ENCODE results near the gene PHF13. TPM values are rescaled to one million over a fixed set of nuclear protein-coding genes. Genes with fewer than 3 reads are reported as not detected.

The PHF13 gene
- total and polyA plus RNA-seq, 9 donors = 11.0 to 32.4 (median 15.8) TPM

DNA sequence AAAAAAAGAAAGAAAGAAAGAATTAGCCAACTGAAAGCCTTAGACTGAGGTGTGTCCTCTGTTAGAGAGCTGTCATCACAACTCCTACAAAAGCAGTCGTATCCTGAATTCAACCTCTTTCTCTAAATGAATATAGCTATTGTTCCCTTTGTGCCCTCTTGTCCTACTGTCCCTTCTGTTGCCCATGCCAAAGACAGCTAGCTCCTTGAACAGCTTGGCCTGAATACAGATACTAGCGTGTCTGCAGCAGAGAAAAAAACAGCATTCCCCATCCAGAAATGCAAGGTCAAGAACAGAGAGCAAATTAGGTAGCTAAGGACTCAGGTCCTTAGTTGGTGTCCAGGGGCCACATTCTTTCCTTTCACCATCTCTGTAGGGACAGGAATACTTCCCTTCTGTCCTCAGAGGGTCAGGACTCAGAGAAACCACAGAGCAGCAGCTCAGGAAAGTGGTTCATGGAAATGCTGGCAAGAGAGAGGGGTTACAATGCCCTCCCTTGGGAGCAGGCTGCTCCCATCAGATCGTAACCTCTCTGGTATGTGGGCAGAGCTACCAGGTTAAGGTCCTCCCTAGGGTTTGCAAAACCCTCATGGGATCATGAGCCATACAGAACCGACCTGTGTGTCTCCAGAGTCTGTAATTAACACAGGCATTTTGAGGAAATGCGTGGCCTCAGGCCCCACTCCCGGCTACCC, 35.6 kb upstream of the PHF13 start:
- Histone ChIP-seq H3K9me3 (no peaks in the 10 kb centered on the region), H3K36me3 (no peaks in the 10 kb centered on the region), H3K27me3 (no peaks in the 10 kb centered on the region), H3K4me3 (no peak overlapping the region), H3K4me1 (ENCODE audit: insufficient read depth) (peaks cover 4% of the 10 kb centered on the region), H3K27ac (no peak overlapping the region)
- TF ChIP-seq POLR2A (IDR thresholded peaks at IDR 0.05) (no peak), EP300 (IDR thresholded peaks at IDR 0.05) (no peak)
- TF ChIP-seq, protein P1, sequence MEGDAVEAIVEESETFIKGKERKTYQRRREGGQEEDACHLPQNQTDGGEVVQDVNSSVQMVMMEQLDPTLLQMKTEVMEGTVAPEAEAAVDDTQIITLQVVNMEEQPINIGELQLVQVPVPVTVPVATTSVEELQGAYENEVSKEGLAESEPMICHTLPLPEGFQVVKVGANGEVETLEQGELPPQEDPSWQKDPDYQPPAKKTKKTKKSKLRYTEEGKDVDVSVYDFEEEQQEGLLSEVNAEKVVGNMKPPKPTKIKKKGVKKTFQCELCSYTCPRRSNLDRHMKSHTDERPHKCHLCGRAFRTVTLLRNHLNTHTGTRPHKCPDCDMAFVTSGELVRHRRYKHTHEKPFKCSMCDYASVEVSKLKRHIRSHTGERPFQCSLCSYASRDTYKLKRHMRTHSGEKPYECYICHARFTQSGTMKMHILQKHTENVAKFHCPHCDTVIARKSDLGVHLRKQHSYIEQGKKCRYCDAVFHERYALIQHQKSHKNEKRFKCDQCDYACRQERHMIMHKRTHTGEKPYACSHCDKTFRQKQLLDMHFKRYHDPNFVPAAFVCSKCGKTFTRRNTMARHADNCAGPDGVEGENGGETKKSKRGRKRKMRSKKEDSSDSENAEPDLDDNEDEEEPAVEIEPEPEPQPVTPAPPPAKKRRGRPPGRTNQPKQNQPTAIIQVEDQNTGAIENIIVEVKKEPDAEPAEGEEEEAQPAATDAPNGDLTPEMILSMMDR (IDR thresholded peaks at IDR 0.05) = no peak
- intact Hi-C loops (cut with DNase I) = no loop called here
- no peak for DNase-seq
- 77 to 79% (median 78%) methylated on average over 6 of the region's 6 CpGs for WGBS, 3 donors

DNA sequence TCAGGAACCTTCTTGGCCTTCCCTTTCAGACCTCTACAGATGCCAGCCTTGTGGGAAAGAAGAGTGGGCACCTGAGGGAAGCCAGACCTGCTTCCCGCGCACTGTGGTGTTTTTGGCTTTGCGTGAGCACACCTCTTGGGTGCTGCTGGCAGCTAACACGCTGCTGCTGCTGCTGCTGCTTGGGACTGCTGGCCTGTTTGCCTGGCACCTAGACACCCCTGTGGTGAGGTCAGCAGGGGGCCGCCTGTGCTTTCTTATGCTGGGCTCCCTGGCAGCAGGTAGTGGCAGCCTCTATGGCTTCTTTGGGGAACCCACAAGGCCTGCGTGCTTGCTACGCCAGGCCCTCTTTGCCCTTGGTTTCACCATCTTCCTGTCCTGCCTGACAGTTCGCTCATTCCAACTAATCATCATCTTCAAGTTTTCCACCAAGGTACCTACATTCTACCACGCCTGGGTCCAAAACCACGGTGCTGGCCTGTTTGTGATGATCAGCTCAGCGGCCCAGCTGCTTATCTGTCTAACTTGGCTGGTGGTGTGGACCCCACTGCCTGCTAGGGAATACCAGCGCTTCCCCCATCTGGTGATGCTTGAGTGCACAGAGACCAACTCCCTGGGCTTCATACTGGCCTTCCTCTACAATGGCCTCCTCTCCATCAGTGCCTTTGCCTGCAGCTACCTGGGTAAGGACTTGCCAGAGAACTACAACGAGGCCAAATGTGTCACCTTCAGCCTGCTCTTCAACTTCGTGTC, 34.7 kb upstream of the PHF13 start:
- Histone ChIP-seq H3K4me3 (peak overlapping the region; percentile 99), H3K4me1 (ENCODE audit: insufficient read depth) (peaks cover 4% of the 10 kb centered on the region), H3K9me3 (no peaks in the 10 kb centered on the region), H3K27me3 (no peaks in the 10 kb centered on the region), H3K27ac (peak overlapping the region; percentile 85 to 91), H3K36me3 (no peaks in the 10 kb centered on the region)
- DNase-seq = no peak
- TF ChIP-seq POLR2A (IDR thresholded peaks at IDR 0.05) (no peak), EP300 (IDR thresholded peaks at IDR 0.05) (no peak)
- TF ChIP-seq, protein P1 (IDR thresholded peaks at IDR 0.05) = no peak
- 86 to 89% (median 86%) methylated on average over 14 of the region's 14 CpGs for WGBS, 3 donors
- intact Hi-C loops (cut with DNase I) = loop anchor here in 1 of 4 donors (1.0 kb wide), 1 partner anchor 24 kb away; the partner anchor contains the start of gene NOL9

DNA sequence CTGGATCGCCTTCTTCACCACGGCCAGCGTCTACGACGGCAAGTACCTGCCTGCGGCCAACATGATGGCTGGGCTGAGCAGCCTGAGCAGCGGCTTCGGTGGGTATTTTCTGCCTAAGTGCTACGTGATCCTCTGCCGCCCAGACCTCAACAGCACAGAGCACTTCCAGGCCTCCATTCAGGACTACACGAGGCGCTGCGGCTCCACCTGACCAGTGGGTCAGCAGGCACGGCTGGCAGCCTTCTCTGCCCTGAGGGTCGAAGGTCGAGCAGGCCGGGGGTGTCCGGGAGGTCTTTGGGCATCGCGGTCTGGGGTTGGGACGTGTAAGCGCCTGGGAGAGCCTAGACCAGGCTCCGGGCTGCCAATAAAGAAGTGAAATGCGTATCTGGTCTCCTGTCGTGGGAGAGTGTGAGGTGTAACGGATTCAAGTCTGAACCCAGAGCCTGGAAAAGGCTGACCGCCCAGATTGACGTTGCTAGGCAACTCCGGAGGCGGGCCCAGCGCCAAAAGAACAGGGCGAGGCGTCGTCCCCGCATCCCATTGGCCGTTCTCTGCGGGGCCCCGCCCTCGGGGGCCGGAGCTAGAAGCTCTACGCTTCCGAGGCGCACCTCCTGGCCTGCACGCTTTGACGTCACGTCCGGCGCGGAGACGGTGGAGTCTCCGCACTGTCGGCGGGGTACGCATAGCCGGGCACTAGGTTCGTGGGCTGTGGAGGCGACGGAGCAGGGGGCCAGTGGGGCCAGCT, 34.0 kb upstream of the PHF13 start, which contains the start of gene ZBTB48:
ZBTB48 (plus strand) TSS at position 621 of the 745 bp plus-strand sequence. CDS start 616 bp downstream, outside the sequence.
- no peaks in the 10 kb centered on the region for H3K9me3 ChIP-seq
- H3K27ac ChIP-seq = peak within 1 kb of the TSS; percentile 91 to 94
- H3K4me3 ChIP-seq = peak within 1 kb of the TSS; percentile 99
- TF ChIP-seq EP300 (IDR thresholded peaks at IDR 0.05) = peak; percentile 8
- TF ChIP-seq, protein P1 (IDR thresholded peaks at IDR 0.05) = no peak
- TF ChIP-seq POLR2A (IDR thresholded peaks at IDR 0.05) = peak; percentile 96
- no peaks in the 10 kb centered on the region for H3K36me3 ChIP-seq
- H3K4me1 ChIP-seq (ENCODE audit: insufficient read depth) = peaks cover 4% of the 10 kb centered on the region
- peak; percentile 100 for DNase-seq
- intact Hi-C loops (cut with DNase I) = loop anchor here in 2 of 4 donors (1.0 to 5.0 kb wide), 4 partner anchors 21 to 807 kb away; partner anchors contain the start of gene NOL9 (in 1 of the 2)
- 9 to 14% (median 12%) methylated on average over 57 to 58 of the region's 58 CpGs for WGBS, 3 donors
- H3K27me3 ChIP-seq = no peaks in the 10 kb centered on the region

DNA sequence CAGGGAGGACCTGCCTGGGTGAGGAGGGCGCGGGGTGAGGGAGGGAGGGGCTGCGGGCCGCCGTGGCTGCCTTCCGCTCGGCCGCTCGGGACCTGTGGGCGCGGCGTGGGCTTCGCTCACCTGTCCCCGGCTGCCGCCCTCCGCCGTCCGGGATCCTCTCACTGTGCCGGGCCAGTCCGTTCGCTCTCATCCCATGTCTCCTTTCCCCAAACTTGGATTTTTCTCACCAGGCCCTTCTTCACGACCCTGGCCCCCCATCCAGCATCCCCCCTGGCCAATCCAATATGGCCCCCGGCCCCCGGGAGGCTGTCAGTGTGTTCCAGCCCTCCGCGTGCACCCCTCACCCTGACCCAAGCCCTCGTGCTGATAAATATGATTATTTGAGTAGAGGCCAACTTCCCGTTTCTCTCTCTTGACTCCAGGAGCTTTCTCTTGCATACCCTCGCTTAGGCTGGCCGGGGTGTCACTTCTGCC, 33.4 kb upstream of the PHF13 start:
- intact Hi-C loops (cut with DNase I) = loop anchor here in 2 of 4 donors (2.0 to 5.0 kb wide), 3 partner anchors 21 to 808 kb away; no protein-coding TSS in a partner anchor
- Histone ChIP-seq H3K9me3 (no peaks in the 10 kb centered on the region), H3K36me3 (no peaks in the 10 kb centered on the region), H3K27ac (peak overlapping the region; percentile 91 to 94), H3K4me1 (ENCODE audit: insufficient read depth) (peaks cover 4% of the 10 kb centered on the region), H3K4me3 (peak overlapping the region; percentile 99), H3K27me3 (no peaks in the 10 kb centered on the region)
- no peak for TF ChIP-seq EP300 (IDR thresholded peaks at IDR 0.05)
- TF ChIP-seq POLR2A (IDR thresholded peaks at IDR 0.05) = no peak
- TF ChIP-seq, protein P1 (IDR thresholded peaks at IDR 0.05) = no peak
- WGBS, 3 donors = 0 to 1% (median 1%) methylated on average over 30 of the region's 30 CpGs
- no peak for DNase-seq
